WTC11 (cell line): ENCODE measurements around the gene SLC35B4. TPM values are rescaled to one million over a fixed set of nuclear protein-coding genes. Genes with fewer than 3 reads are reported as not detected.

Source experiments
- ATAC-seq: fragments of 200-7000 bp; cut with Tn5 transposase; 2 replicates; pipeline ENCODE4 v1.10.0; 2021; ENCODE audit warnings: mild to moderate bottlenecking, moderate library complexity
- CTCF ChIA-PET: fragments of 300-600 bp; sonication (Branson Sonifier 250); formaldehyde crosslinking; loops from one replicate; lab custom pipeline; 2021; ENCODE audit warnings: antibody characterized with exemption; lab: Charles Lee
- POLR2A ChIA-PET: fragments of 350-600 bp; sonication (Branson Sonifier 250); formaldehyde crosslinking; loops from one replicate; lab custom pipeline; 2021; ENCODE audit warnings: antibody characterized with exemption; lab: Charles Lee
- DNase-seq: peaks from one replicate; pipeline ENCODE4 v3.0.0; 2021; ENCODE audit warnings: low spot score
- H3K27ac Mint-ChIP-seq: 2 replicates; pipeline ENCODE4 v1.8.0; 2021; ENCODE audit warnings: mixed read lengths
- H3K27me3 Mint-ChIP-seq: 2 replicates; pipeline ENCODE4 v1.8.0; 2021; ENCODE audit warnings: low read depth, mild to moderate bottlenecking, moderate library complexity, mixed read lengths
- H3K36me3 Mint-ChIP-seq: 2 replicates; pipeline ENCODE4 v1.8.0; 2021; ENCODE audit warnings: mixed read lengths
- H3K4me1 Mint-ChIP-seq: 2 replicates; pipeline ENCODE4 v1.8.0; 2022; ENCODE audit warnings: mixed read lengths
- H3K4me3 Mint-ChIP-seq: 2 replicates; pipeline ENCODE4 v1.8.0; 2021; ENCODE audit warnings: mild to moderate bottlenecking, moderate library complexity, mixed read lengths
- H3K9me3 Mint-ChIP-seq: 2 replicates; pipeline ENCODE4 v1.8.0; 2021; ENCODE audit warnings: mixed read lengths
- CBFB ChIP-seq: sonication (generic); formaldehyde crosslinking; IDR thresholded peaks from 2 replicates; pipeline ENCODE4 v1.8.1; 2022; ENCODE audit warnings: mild to moderate bottlenecking, low read depth, missing genetic modification reagents
- FOXK1 ChIP-seq: sonication (generic); formaldehyde crosslinking; IDR thresholded peaks from 2 replicates; pipeline ENCODE4 v1.8.0; 2022; ENCODE audit warnings: mild to moderate bottlenecking, moderate library complexity, missing genetic modification reagents
- FOXP1 ChIP-seq: sonication (generic); formaldehyde crosslinking; IDR thresholded peaks from 2 replicates; pipeline ENCODE4 v1.8.0; 2022; ENCODE audit warnings: missing genetic modification reagents, mild to moderate bottlenecking, moderate library complexity, borderline replicate concordance
- GRHL2 ChIP-seq: fragments of 250-450 bp; sonication (Bioruptor Pico); IDR thresholded peaks from 2 replicates; pipeline ENCODE4 v1.8.0; 2022; ENCODE audit warnings: mild to moderate bottlenecking, moderate library complexity; ENCODE audit not compliant: insufficient replicate concordance, severe bottlenecking
- HMGA2 ChIP-seq: fragments of 250-450 bp; sonication (Bioruptor Pico); IDR thresholded peaks from 2 replicates; pipeline ENCODE4 v1.4.0; 2021; ENCODE audit warnings: mild to moderate bottlenecking, moderate library complexity
- JUN ChIP-seq: sonication (generic); formaldehyde crosslinking; IDR thresholded peaks from 2 replicates; pipeline ENCODE4 v1.8.0; 2023; ENCODE audit warnings: mild to moderate bottlenecking, missing genetic modification reagents
- PRRX2 ChIP-seq: fragments of 250-450 bp; sonication (Bioruptor Pico); IDR thresholded peaks from 2 replicates; pipeline ENCODE4 v1.8.0; 2021; ENCODE audit warnings: mild to moderate bottlenecking
- SOX15 ChIP-seq: fragments of 250-450 bp; sonication (Bioruptor Pico); IDR thresholded peaks from 2 replicates; pipeline ENCODE4 v1.9.0; 2021; ENCODE audit warnings: mild to moderate bottlenecking
- TCF7 ChIP-seq: sonication (generic); formaldehyde crosslinking; IDR thresholded peaks from 2 replicates; pipeline ENCODE4 v1.8.0; 2022; ENCODE audit warnings: mild to moderate bottlenecking, low read depth, missing genetic modification reagents, moderate library complexity
- TEAD4 ChIP-seq: sonication (generic); formaldehyde crosslinking; IDR thresholded peaks from 2 replicates; pipeline ENCODE4 v1.8.0; 2022; ENCODE audit warnings: mild to moderate bottlenecking, missing genetic modification reagents
- ZNF121 ChIP-seq: sonication (generic); formaldehyde crosslinking; IDR thresholded peaks from 2 replicates; pipeline ENCODE4 v1.8.0; 2023; ENCODE audit warnings: missing genetic modification reagents
- ZNF232 ChIP-seq: sonication (generic); formaldehyde crosslinking; IDR thresholded peaks from 2 replicates; pipeline ENCODE4 v1.8.0; 2022; ENCODE audit warnings: mild to moderate bottlenecking, missing genetic modification reagents
- ZNF317 ChIP-seq: sonication (generic); formaldehyde crosslinking; IDR thresholded peaks from 2 replicates; pipeline ENCODE4 v1.8.1; 2023; ENCODE audit warnings: low read depth, mild to moderate bottlenecking, moderate library complexity, missing genetic modification reagents, borderline replicate concordance
- ZNF396 ChIP-seq: fragments of 250-450 bp; sonication (Bioruptor Pico); IDR thresholded peaks from 2 replicates; pipeline ENCODE4 v1.8.0; 2021; ENCODE audit warnings: mild to moderate bottlenecking, moderate library complexity, borderline replicate concordance
- ZNF423 ChIP-seq: fragments of 250-450 bp; sonication (Bioruptor Pico); IDR thresholded peaks from 2 replicates; pipeline ENCODE4 v2.1.2; 2022; ENCODE audit warnings: mild to moderate bottlenecking, moderate library complexity
- total RNA-seq: library from RNA; stranded (reverse); gene quantifications from 3 replicates; pipeline ENCODE4 v1.2.3, GENCODE V29; 2021
- TF ChIP-seq, protein P1 (sequence below): sonication (generic); formaldehyde crosslinking; IDR thresholded peaks from 2 replicates; pipeline ENCODE4 v1.8.0; 2022; ENCODE audit warnings: missing genetic modification reagents
- TF ChIP-seq, protein P2 (sequence below): fragments of 250-450 bp; sonication (Bioruptor Pico); IDR thresholded peaks from 2 replicates; pipeline ENCODE4 v1.9.0; 2021; ENCODE audit warnings: moderate library complexity, mild to moderate bottlenecking, inconsistent platforms, borderline replicate concordance
- TF ChIP-seq, protein P3 (sequence below): fragments of 250-450 bp; sonication (Bioruptor Pico); IDR thresholded peaks from 2 replicates; pipeline ENCODE4 v1.9.0; 2021; ENCODE audit warnings: mild to moderate bottlenecking
- TF ChIP-seq, protein P4 (sequence below): fragments of 250-450 bp; sonication (Bioruptor Pico); IDR thresholded peaks from 2 replicates; pipeline ENCODE4 v2.1.2; 2022; ENCODE audit warnings: mild to moderate bottlenecking, moderate library complexity
- TF ChIP-seq, protein P5 (sequence below): sonication (generic); formaldehyde crosslinking; conservative IDR thresholded peaks from 2 replicates; pipeline ENCODE4 v1.8.1; 2023; ENCODE audit warnings: mild to moderate bottlenecking, low read depth, missing genetic modification reagents, moderate library complexity

Gene SLC35B4
- total RNA-seq, 1 experiment from 2014 or later: 32.6 TPM

DNA sequence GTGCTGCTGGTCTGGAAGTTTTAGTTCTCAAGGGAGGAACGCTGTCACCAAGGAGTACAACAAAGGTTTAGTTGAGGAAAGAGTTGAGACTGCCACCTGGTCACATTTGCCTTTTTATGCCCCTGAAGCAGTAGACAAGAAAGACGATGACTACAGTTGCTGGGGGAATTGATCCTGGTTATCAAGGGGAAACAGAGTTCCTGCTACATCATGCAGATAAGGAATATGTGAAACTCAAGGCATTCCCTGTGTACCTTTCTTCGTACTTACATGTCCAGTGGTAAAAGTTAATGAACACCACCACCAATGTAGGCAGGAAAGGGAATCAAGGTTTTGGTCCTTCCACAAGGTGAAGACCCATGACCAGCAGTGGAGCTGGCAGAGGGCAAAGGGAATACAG lies 31.8 kb downstream of the SLC35B4 start:
- Mint-ChIP-seq H3K27me3 (no peaks in the 10 kb centered on the region), H3K36me3 (no peaks in the 10 kb centered on the region), H3K27ac (no peak overlapping the region), H3K4me3 (no peak overlapping the region), H3K9me3 (no peaks in the 10 kb centered on the region), H3K4me1 (peaks cover 11% of the 10 kb centered on the region)
- POLR2A ChIA-PET: no interaction called here
- TF ChIP-seq PRRX2 (CRISPR knock-in tag): no peak
- TF ChIP-seq JUN (CRISPR knock-in tag): no peak
- no peak for TF ChIP-seq ZNF396 (CRISPR knock-in tag)
- TF ChIP-seq ZNF232 (CRISPR knock-in tag): no peak
- TF ChIP-seq CBFB (CRISPR knock-in tag): no peak
- TF ChIP-seq, protein P1, sequence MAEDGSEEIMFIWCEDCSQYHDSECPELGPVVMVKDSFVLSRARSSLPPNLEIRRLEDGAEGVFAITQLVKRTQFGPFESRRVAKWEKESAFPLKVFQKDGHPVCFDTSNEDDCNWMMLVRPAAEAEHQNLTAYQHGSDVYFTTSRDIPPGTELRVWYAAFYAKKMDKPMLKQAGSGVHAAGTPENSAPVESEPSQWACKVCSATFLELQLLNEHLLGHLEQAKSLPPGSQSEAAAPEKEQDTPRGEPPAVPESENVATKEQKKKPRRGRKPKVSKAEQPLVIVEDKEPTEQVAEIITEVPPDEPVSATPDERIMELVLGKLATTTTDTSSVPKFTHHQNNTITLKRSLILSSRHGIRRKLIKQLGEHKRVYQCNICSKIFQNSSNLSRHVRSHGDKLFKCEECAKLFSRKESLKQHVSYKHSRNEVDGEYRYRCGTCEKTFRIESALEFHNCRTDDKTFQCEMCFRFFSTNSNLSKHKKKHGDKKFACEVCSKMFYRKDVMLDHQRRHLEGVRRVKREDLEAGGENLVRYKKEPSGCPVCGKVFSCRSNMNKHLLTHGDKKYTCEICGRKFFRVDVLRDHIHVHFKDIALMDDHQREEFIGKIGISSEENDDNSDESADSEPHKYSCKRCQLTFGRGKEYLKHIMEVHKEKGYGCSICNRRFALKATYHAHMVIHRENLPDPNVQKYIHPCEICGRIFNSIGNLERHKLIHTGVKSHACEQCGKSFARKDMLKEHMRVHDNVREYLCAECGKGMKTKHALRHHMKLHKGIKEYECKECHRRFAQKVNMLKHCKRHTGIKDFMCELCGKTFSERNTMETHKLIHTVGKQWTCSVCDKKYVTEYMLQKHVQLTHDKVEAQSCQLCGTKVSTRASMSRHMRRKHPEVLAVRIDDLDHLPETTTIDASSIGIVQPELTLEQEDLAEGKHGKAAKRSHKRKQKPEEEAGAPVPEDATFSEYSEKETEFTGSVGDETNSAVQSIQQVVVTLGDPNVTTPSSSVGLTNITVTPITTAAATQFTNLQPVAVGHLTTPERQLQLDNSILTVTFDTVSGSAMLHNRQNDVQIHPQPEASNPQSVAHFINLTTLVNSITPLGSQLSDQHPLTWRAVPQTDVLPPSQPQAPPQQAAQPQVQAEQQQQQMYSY (CRISPR knock-in tag): no peak
- TF ChIP-seq, protein P2, sequence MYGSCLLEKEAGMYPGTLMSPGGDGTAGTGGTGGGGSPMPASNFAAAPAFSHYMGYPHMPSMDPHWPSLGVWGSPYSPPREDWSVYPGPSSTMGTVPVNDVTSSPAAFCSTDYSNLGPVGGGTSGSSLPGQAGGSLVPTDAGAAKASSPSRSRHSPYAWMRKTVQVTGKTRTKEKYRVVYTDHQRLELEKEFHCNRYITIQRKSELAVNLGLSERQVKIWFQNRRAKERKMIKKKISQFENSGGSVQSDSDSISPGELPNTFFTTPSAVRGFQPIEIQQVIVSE (CRISPR knock-in tag): no peak
- TF ChIP-seq, protein P3, sequence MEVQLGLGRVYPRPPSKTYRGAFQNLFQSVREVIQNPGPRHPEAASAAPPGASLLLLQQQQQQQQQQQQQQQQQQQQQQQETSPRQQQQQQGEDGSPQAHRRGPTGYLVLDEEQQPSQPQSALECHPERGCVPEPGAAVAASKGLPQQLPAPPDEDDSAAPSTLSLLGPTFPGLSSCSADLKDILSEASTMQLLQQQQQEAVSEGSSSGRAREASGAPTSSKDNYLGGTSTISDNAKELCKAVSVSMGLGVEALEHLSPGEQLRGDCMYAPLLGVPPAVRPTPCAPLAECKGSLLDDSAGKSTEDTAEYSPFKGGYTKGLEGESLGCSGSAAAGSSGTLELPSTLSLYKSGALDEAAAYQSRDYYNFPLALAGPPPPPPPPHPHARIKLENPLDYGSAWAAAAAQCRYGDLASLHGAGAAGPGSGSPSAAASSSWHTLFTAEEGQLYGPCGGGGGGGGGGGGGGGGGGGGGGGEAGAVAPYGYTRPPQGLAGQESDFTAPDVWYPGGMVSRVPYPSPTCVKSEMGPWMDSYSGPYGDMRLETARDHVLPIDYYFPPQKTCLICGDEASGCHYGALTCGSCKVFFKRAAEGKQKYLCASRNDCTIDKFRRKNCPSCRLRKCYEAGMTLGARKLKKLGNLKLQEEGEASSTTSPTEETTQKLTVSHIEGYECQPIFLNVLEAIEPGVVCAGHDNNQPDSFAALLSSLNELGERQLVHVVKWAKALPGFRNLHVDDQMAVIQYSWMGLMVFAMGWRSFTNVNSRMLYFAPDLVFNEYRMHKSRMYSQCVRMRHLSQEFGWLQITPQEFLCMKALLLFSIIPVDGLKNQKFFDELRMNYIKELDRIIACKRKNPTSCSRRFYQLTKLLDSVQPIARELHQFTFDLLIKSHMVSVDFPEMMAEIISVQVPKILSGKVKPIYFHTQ (CRISPR knock-in tag): no peak
- TF ChIP-seq FOXP1 (CRISPR knock-in tag): no peak
- TF ChIP-seq ZNF317 (CRISPR knock-in tag): no peak
- TF ChIP-seq, protein P4, sequence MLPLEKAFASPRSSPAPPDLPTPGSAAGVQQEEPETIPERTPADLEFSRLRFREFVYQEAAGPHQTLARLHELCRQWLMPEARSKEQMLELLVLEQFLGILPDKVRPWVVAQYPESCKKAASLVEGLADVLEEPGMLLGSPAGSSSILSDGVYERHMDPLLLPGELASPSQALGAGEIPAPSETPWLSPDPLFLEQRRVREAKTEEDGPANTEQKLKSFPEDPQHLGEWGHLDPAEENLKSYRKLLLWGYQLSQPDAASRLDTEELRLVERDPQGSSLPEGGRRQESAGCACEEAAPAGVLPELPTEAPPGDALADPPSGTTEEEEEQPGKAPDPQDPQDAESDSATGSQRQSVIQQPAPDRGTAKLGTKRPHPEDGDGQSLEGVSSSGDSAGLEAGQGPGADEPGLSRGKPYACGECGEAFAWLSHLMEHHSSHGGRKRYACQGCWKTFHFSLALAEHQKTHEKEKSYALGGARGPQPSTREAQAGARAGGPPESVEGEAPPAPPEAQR (CRISPR knock-in tag): no peak
- no peak for TF ChIP-seq TEAD4
- TF ChIP-seq FOXK1: no peak
- no peak for TF ChIP-seq HMGA2
- TF ChIP-seq ZNF423: no peak
- no peak for TF ChIP-seq GRHL2 (CRISPR knock-in tag)
- TF ChIP-seq ZNF121 (CRISPR knock-in tag): no peak
- no peak for TF ChIP-seq TCF7 (CRISPR knock-in tag)
- TF ChIP-seq SOX15 (CRISPR knock-in tag): no peak
- TF ChIP-seq, protein P5, sequence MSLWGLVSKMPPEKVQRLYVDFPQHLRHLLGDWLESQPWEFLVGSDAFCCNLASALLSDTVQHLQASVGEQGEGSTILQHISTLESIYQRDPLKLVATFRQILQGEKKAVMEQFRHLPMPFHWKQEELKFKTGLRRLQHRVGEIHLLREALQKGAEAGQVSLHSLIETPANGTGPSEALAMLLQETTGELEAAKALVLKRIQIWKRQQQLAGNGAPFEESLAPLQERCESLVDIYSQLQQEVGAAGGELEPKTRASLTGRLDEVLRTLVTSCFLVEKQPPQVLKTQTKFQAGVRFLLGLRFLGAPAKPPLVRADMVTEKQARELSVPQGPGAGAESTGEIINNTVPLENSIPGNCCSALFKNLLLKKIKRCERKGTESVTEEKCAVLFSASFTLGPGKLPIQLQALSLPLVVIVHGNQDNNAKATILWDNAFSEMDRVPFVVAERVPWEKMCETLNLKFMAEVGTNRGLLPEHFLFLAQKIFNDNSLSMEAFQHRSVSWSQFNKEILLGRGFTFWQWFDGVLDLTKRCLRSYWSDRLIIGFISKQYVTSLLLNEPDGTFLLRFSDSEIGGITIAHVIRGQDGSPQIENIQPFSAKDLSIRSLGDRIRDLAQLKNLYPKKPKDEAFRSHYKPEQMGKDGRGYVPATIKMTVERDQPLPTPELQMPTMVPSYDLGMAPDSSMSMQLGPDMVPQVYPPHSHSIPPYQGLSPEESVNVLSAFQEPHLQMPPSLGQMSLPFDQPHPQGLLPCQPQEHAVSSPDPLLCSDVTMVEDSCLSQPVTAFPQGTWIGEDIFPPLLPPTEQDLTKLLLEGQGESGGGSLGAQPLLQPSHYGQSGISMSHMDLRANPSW: no peak
- CTCF ChIA-PET: interaction anchor here (1.9 kb wide), 1 partner anchor 136 kb away, joined by 7 read pairs; no protein-coding TSS in a partner anchor
- DNase-seq (no peak), ATAC-seq (no peak)
